K562 (cell line): ENCODE measurements around the gene FCGBP. TPM values are rescaled to one million over a fixed set of nuclear protein-coding genes. Genes with fewer than 3 reads are reported as not detected.

Experiments used
- ATAC-seq: fragments of 200-7000 bp; cut with Tn5 transposase; 3 replicates; pipeline ENCODE4 v1.9.1; 2020; ENCODE audit warnings: moderate library complexity
- BruUV-seq: library from RNA; stranded (reverse); fragments of 400-500 nt; replicated peaks from 2 replicates; lab custom pipeline; 2021; lab: Mats Ljungman, UMichigan
- CTCF ChIA-PET: fragments of 300-600 bp; formaldehyde crosslinking; extraction: SDS; loops from one replicate; lab custom pipeline; 2021; ENCODE audit warnings: low intra/inter-chr PET ratio; lab: Yijun Ruan, JAX
- POLR2A ChIA-PET: fragments of 300-600, 350-650 bp; sonication (Branson Sonifier 250); formaldehyde crosslinking; extraction: SDS; loops from one replicate; lab custom pipeline; 2021; ENCODE audit warnings: antibody characterized with exemption, inconsistent platforms; lab: Yijun Ruan, JAX
- DNase-seq, 4 experiments: peaks; one replicate each; pipeline versions ENCODE4 v3.0.0 to v3.0.0-alpha.2; 2011 to 2018; ENCODE audit warnings: low spot score in 3 of 4, mixed read lengths in 3 of 4; ENCODE audit errors: extremely low read depth in 1 of 4
- FAIRE-seq: peaks from 2 replicates; lab custom pipeline; 2011; peaks lifted over from hg19 to GRCh38; lab: Jason Lieb, UNC
- H2AFZ ChIP-seq: 2 replicates; pipeline ENCODE4 v1.6.0; 2011; ENCODE audit warnings: low read depth, low read length, control low read depth, inconsistent platforms
- H3K27ac ChIP-seq: fragments of 200-600 bp; 3 replicates; pipeline ENCODE4 v1.8.0; 2011; ENCODE audit warnings: low read depth, mild to moderate bottlenecking, control low read depth, inconsistent platforms, low read length, moderate library complexity, mixed read lengths; ENCODE audit errors: extremely low read depth
- H3K27me3 ChIP-seq, 2 experiments: fragments of 300-600 bp in 1 of 2; 2 replicates in 1 of 2; 3 replicates in 1 of 2; pipeline versions ENCODE4 v1.6.0 to v1.8.0; 2011; ENCODE audit warnings: inconsistent platforms in 2 of 2, low read length in 2 of 2, mild to moderate bottlenecking in 1 of 2, mixed read lengths in 1 of 2, moderate library complexity in 1 of 2; ENCODE audit not compliant: control insufficient read depth in 2 of 2, insufficient read depth in 2 of 2
- H3K36me3 ChIP-seq: fragments of 300-600 bp; 3 replicates; pipeline ENCODE4 v1.8.0; 2011; ENCODE audit warnings: mild to moderate bottlenecking, low read length, inconsistent platforms; ENCODE audit not compliant: control insufficient read depth, insufficient read depth
- H3K4me1 ChIP-seq, 2 experiments: fragments of 200-600 bp in 1 of 2; replicated peaks in 1 of 2; 2 replicates in 1 of 2; 3 replicates in 1 of 2; pipeline versions ENCODE4 v1.5.1 to v1.8.0; 2011; ENCODE audit warnings: inconsistent platforms in 2 of 2, low read length in 2 of 2, mild to moderate bottlenecking in 1 of 2, mixed read lengths in 1 of 2, moderate library complexity in 1 of 2; ENCODE audit not compliant: control insufficient read depth in 2 of 2, insufficient read depth in 2 of 2
- H3K4me2 ChIP-seq: 2 replicates; pipeline ENCODE4 v1.6.1; 2011; ENCODE audit warnings: low read length, control low read depth, inconsistent platforms, mixed read lengths; ENCODE audit not compliant: insufficient read depth
- H3K4me3 ChIP-seq: fragments of 200-600 bp; sonication (generic), shearing (Covaris generic); 2 replicates; pipeline ENCODE4 v1.5.1; 2016; ENCODE audit warnings: control low read depth, inconsistent platforms
- H3K79me2 ChIP-seq: fragments of 200-600 bp; 3 replicates; pipeline ENCODE4 v1.8.0; 2011; ENCODE audit warnings: low read length, inconsistent platforms; ENCODE audit not compliant: control insufficient read depth, insufficient read depth
- H3K9ac ChIP-seq, 2 experiments: 2 replicates each; pipeline versions ENCODE4 v1.6.0 to v1.6.1; 2011; ENCODE audit warnings: low read depth in 2 of 2, low read length in 2 of 2, control low read depth in 1 of 2, inconsistent platforms in 1 of 2, mild to moderate bottlenecking in 1 of 2, mixed read lengths in 1 of 2; ENCODE audit not compliant: insufficient read depth in 1 of 2
- H3K9me1 ChIP-seq: one replicate; pipeline ENCODE4 v1.6.0; 2011; ENCODE audit warnings: inconsistent platforms, mild to moderate bottlenecking, low read length, moderate library complexity; ENCODE audit not compliant: control insufficient read depth, insufficient read depth
- H3K9me3 ChIP-seq: replicated peaks from 2 replicates; pipeline ENCODE4 v1.5.1; 2011; ENCODE audit warnings: low read depth, low read length, inconsistent platforms; ENCODE audit not compliant: control insufficient read depth, insufficient read depth
- H4K20me1 ChIP-seq: replicated peaks from 2 replicates; pipeline ENCODE4 v1.6.1; 2011; ENCODE audit warnings: low read length, inconsistent platforms, mixed read lengths; ENCODE audit not compliant: control insufficient read depth, insufficient read depth
- CBFA2T2 ChIP-seq: fragments of 450-650 bp; conservative IDR thresholded peaks from 2 replicates; pipeline ENCODE4 v1.6.1; 2017; ENCODE audit warnings: mild to moderate bottlenecking
- CBFA2T3 ChIP-seq: fragments of 450-650 bp; IDR thresholded peaks from 2 replicates; pipeline ENCODE4 v1.6.1; 2017
- CEBPG ChIP-seq, 3 experiments: fragments of 200-800 bp in 1 of 3; sonication (Bioruptor generic) in 1 of 3; sonication (generic) in 1 of 3; formaldehyde crosslinking in 1 of 3; IDR thresholded peaks in 2 of 3; conservative IDR thresholded peaks in 1 of 3; 2 replicates each; pipeline versions ENCODE4 v1.6.1 to v1.8.0; 2016 to 2022; ENCODE audit warnings: missing compliant biosample characterization in 2 of 3, missing genetic modification characterization in 2 of 3, mild to moderate bottlenecking in 1 of 3, missing genetic modification reagents in 1 of 3
- CSDE1 ChIP-seq, 2 experiments: fragments of 450-650 bp; IDR thresholded peaks; 2 replicates each; pipeline ENCODE4 v1.6.1; 2016; ENCODE audit warnings: mild to moderate bottlenecking in 1 of 2
- ILF3 ChIP-seq: fragments of 450-650 bp; IDR thresholded peaks from 2 replicates; pipeline ENCODE4 v1.6.1; 2018; ENCODE audit warnings: antibody characterized with exemption, mild to moderate bottlenecking, moderate library complexity, borderline replicate concordance
- RBM22 ChIP-seq: fragments of 200-400 bp; formaldehyde crosslinking; IDR thresholded peaks from 2 replicates; pipeline ENCODE4 v1.6.1; 2018; ENCODE audit warnings: low read length, low read depth; ENCODE audit not compliant: poor library complexity, severe bottlenecking
- SREBF1 ChIP-seq: fragments of 150-350 bp; IDR thresholded peaks from 2 replicates; pipeline ENCODE4 v1.6.1; 2014; ENCODE audit warnings: antibody characterized with exemption, low read depth, low read length, borderline replicate concordance
- ZBTB8A ChIP-seq: fragments of 450-650 bp; IDR thresholded peaks from 2 replicates; pipeline ENCODE4 v1.6.1; 2018; ENCODE audit warnings: mild to moderate bottlenecking, moderate library complexity; ENCODE audit not compliant: partially characterized antibody
- ZC3H8 ChIP-seq: fragments of 450-650 bp; IDR thresholded peaks from 2 replicates; pipeline ENCODE4 v1.6.1; 2017
- WGBS: fragments of 100-300 bp; shearing (Covaris generic); methylation state at CpG from one replicate; pipeline ENCODE4 v1.1.6; 2016; ENCODE audit warnings: low coverage, mixed read lengths; ENCODE audit not compliant: insufficient coverage; ENCODE audit errors: missing lambda C conversion rate; 5-methylcytosine and 5-hydroxymethylcytosine counted together
- in situ Hi-C: fragments of 300-500 bp; cut with MboI; formaldehyde crosslinking; loops from 4 replicates; pipeline ENCODE4 v1.15.0; 2018; ENCODE audit warnings: inconsistent platforms, mixed read lengths
- intact Hi-C: fragments of 100-400 bp; cut with micrococcal nuclease; formaldehyde crosslinking; loops from 2 replicates; pipeline ENCODE4 v1.14.2; 2022
- polyA plus RNA-seq, 8 experiments: library from polyadenylated mRNA; depleted of rRNA in 4 of 8; stranded (reverse) in 5 of 8; unstranded in 3 of 8; fragments of >200 nt; fragmentation: Nextera tagmentation in 2 of 8; fragmentation: Illumina TruSeq in 1 of 8; extraction: Ambion mirVana in 2 of 8; extraction: Trizol in 1 of 8; gene quantifications; 2 replicates each; pipeline versions ENCODE4 v1.2.1 to v1.2.3, GENCODE V29; 2011 to 2014; ENCODE audit warnings: inconsistent platforms in 1 of 8, missing spikeins in 1 of 8
- total RNA-seq, 7 experiments: library from RNA; depleted of rRNA in 6 of 7; stranded (reverse); fragments of >200 nt in 6 of 7; fragmentation: Illumina TruSeq in 2 of 7; extraction: Trizol in 2 of 7; gene quantifications; 2 replicates each; pipeline versions ENCODE4 v1.2.1 to v1.2.3, GENCODE V29; 2011 to 2021; ENCODE audit warnings: low replicate concordance in 1 of 7
- TF ChIP-seq, protein P1 (sequence below): sonication (generic); formaldehyde crosslinking; IDR thresholded peaks from 2 replicates; pipeline ENCODE4 v1.8.0; 2022; ENCODE audit warnings: mild to moderate bottlenecking, low read depth, missing genetic modification reagents
- TF ChIP-seq, protein P2 (sequence below): fragments of 450-650 bp; formaldehyde crosslinking; IDR thresholded peaks from 2 replicates; pipeline ENCODE4 v1.4.0; 2022; ENCODE audit warnings: missing genetic modification characterization
- TF ChIP-seq, protein P3 (sequence below): fragments of 450-650 bp; IDR thresholded peaks from 2 replicates; pipeline ENCODE4 v1.6.1; 2017; ENCODE audit warnings: antibody characterized with exemption, mild to moderate bottlenecking
- TF ChIP-seq, protein P4 (sequence below): sonication (generic); formaldehyde crosslinking; IDR thresholded peaks from 2 replicates; pipeline ENCODE4 v1.8.1; 2022; ENCODE audit warnings: missing genetic modification reagents

Gene FCGBP
- total and polyA plus RNA-seq, 9 of the 15 experiments (the other 6 are each of a cell fraction or from before 2014, with no cell fraction given), result 0.01 to 1.5 (median 0.13) TPM; not detected in 4

DNA sequence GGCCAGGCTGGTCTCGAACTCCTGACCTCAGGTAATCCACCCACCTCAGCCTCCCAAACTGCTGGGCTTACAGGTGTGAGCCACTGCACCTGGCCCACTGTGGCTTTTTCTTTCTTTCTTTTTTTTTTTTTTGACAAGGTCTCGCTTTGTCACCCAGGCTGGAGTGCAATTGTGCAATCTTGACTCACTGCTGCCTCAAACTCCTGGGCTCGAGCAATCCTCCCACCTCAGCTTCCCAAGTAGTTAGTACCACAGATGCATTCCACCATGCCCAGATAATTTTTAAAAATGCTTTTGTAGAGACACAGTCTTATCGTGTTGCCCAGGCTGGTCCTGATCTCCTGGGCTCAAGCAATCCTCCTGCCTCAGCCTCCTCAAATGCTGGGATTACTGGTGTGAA lies 12.1 kb upstream of the FCGBP start:
- 2% methylated on average over 3 of the region's 4 CpGs for WGBS
- Histone ChIP-seq H3K9me1 (no peaks in the 10 kb centered on the region), H3K9ac (no peak overlapping the region), H3K36me3 (no peaks in the 10 kb centered on the region), H3K79me2 (no peaks in the 10 kb centered on the region), H3K27ac (no peak overlapping the region), H3K27me3 (no peaks in the 10 kb centered on the region; a peak in 1 of 5 replicates), H3K4me3 (no peak overlapping the region), H3K4me1 (no peaks in the 10 kb centered on the region), H4K20me1 (no peaks in the 10 kb centered on the region), H3K4me2 (no peak overlapping the region), H3K9me3 (no peaks in the 10 kb centered on the region), H2AFZ (no peak overlapping the region)
- intact Hi-C loops (no loop called here), in situ Hi-C loops (no loop called here)
- DNase-seq, result no peak
- no peak for FAIRE-seq
- ChIA-PET CTCF (interaction anchor here (0.6 kb wide), 1 partner anchor 179 kb away, joined by 3 read pairs; no protein-coding TSS in a partner anchor), POLR2A (interaction anchor here (0.8 kb wide), 1 partner anchor 24 kb away, joined by 3 read pairs; the partner anchor contains the start of gene PSMC4)
- no peak for ATAC-seq
- BruUV-seq, result no TSS peak
- TF ChIP-seq, protein P1, sequence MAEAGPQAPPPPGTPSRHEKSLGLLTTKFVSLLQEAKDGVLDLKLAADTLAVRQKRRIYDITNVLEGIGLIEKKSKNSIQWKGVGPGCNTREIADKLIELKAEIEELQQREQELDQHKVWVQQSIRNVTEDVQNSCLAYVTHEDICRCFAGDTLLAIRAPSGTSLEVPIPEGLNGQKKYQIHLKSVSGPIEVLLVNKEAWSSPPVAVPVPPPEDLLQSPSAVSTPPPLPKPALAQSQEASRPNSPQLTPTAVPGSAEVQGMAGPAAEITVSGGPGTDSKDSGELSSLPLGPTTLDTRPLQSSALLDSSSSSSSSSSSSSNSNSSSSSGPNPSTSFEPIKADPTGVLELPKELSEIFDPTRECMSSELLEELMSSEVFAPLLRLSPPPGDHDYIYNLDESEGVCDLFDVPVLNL, result no peak
- TF ChIP-seq ZC3H8 (no peak), CSDE1 (IDR thresholded peaks at IDR 0.05) (no peak), SREBF1 (no peak), ILF3 (no peak), CBFA2T3 (peak; percentile 50), CBFA2T2 (peak; percentile 14; the same call in 1 of the 2 replicates), ZBTB8A (no peak), RBM22 (no peak), CEBPG (CRISPR knock-in tag; IDR thresholded peaks at IDR 0.05) (no peak), CEBPG (tag; conservative IDR thresholded peaks at IDR 0.05 in 1 of 2, IDR thresholded peaks at IDR 0.05 in 1 of 2) (peak; percentile 73 to 77)
- TF ChIP-seq, protein P2, sequence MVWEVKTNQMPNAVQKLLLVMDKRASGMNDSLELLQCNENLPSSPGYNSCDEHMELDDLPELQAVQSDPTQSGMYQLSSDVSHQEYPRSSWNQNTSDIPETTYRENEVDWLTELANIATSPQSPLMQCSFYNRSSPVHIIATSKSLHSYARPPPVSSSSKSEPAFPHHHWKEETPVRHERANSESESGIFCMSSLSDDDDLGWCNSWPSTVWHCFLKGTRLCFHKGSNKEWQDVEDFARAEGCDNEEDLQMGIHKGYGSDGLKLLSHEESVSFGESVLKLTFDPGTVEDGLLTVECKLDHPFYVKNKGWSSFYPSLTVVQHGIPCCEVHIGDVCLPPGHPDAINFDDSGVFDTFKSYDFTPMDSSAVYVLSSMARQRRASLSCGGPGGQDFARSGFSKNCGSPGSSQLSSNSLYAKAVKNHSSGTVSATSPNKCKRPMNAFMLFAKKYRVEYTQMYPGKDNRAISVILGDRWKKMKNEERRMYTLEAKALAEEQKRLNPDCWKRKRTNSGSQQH (CRISPR knock-in tag), result no peak
- TF ChIP-seq, protein P3, sequence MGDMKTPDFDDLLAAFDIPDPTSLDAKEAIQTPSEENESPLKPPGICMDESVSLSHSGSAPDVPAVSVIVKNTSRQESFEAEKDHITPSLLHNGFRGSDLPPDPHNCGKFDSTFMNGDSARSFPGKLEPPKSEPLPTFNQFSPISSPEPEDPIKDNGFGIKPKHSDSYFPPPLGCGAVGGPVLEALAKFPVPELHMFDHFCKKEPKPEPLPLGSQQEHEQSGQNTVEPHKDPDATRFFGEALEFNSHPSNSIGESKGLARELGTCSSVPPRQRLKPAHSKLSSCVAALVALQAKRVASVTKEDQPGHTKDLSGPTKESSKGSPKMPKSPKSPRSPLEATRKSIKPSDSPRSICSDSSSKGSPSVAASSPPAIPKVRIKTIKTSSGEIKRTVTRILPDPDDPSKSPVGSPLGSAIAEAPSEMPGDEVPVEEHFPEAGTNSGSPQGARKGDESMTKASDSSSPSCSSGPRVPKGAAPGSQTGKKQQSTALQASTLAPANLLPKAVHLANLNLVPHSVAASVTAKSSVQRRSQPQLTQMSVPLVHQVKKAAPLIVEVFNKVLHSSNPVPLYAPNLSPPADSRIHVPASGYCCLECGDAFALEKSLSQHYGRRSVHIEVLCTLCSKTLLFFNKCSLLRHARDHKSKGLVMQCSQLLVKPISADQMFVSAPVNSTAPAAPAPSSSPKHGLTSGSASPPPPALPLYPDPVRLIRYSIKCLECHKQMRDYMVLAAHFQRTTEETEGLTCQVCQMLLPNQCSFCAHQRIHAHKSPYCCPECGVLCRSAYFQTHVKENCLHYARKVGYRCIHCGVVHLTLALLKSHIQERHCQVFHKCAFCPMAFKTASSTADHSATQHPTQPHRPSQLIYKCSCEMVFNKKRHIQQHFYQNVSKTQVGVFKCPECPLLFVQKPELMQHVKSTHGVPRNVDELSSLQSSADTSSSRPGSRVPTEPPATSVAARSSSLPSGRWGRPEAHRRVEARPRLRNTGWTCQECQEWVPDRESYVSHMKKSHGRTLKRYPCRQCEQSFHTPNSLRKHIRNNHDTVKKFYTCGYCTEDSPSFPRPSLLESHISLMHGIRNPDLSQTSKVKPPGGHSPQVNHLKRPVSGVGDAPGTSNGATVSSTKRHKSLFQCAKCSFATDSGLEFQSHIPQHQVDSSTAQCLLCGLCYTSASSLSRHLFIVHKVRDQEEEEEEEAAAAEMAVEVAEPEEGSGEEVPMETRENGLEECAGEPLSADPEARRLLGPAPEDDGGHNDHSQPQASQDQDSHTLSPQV, result no peak
- TF ChIP-seq, protein P4, sequence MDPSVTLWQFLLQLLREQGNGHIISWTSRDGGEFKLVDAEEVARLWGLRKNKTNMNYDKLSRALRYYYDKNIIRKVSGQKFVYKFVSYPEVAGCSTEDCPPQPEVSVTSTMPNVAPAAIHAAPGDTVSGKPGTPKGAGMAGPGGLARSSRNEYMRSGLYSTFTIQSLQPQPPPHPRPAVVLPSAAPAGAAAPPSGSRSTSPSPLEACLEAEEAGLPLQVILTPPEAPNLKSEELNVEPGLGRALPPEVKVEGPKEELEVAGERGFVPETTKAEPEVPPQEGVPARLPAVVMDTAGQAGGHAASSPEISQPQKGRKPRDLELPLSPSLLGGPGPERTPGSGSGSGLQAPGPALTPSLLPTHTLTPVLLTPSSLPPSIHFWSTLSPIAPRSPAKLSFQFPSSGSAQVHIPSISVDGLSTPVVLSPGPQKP (CRISPR knock-in tag), result no peak
